Lower lobe of right lung (tissue), 2 donors: Measurements from ENCODE around the gene PRDM16. TPM values are rescaled to one million over a fixed set of nuclear protein-coding genes. Genes with fewer than 3 reads are reported as not detected.
A peak's percentile ranks its signal among the peaks of the same experiment; 100 is the strongest.

Experiments used
- ATAC-seq, 2 donors: fragments of 200-7000 bp; cut with Tn5 transposase; one replicate each; pipeline ENCODE4 v1.9.1; 2020 to 2022; ENCODE audit warnings: mild to moderate bottlenecking in 2 of 2, moderate library complexity in 2 of 2
- DNase-seq: peaks from one replicate; pipeline ENCODE4 v3.0.0-alpha.2; 2020
- H3K27ac ChIP-seq: fragments of 200-600 bp; one replicate; pipeline ENCODE4 v1.8.0; 2022
- H3K27me3 ChIP-seq: fragments of 200-600 bp; one replicate; pipeline ENCODE4 v1.8.0; 2022; ENCODE audit warnings: low read depth
- H3K36me3 ChIP-seq: fragments of 200-600 bp; one replicate; pipeline ENCODE4 v1.8.0; 2022; ENCODE audit warnings: mild to moderate bottlenecking
- H3K4me1 ChIP-seq: fragments of 200-600 bp; one replicate; pipeline ENCODE4 v1.8.0; 2022
- H3K4me3 ChIP-seq: fragments of 200-600 bp; one replicate; pipeline ENCODE4 v1.8.0; 2022; ENCODE audit warnings: mild to moderate bottlenecking
- H3K9me3 ChIP-seq: fragments of 200-600 bp; one replicate; pipeline ENCODE4 v1.8.0; 2022
- intact Hi-C: fragments of 100-400 bp; cut with DNase I; formaldehyde crosslinking; loops from one replicate; pipeline ENCODE4 v1.11.0; 2022
- total RNA-seq: library from RNA; stranded (reverse); fragmentation: NEBNext Ultra II Directional; extraction: Animal tissue kit (Norgen Biotek cat#: 25700); gene quantifications from one replicate; pipeline ENCODE4 v1.2.1, GENCODE V29; 2021
- TF ChIP-seq, protein P1 (sequence below): fragments of 200-600 bp; IDR thresholded peaks from one replicate; pipeline ENCODE4 v1.8.0; 2022; ENCODE audit warnings: antibody characterized with exemption, mild to moderate bottlenecking
- donor health status: DM: no; HTN: yes; CAD: no; lungs with severe emphysema.

Gene PRDM16
- total RNA-seq, 1 donor from 2014 or later = 19.2 TPM

DNA sequence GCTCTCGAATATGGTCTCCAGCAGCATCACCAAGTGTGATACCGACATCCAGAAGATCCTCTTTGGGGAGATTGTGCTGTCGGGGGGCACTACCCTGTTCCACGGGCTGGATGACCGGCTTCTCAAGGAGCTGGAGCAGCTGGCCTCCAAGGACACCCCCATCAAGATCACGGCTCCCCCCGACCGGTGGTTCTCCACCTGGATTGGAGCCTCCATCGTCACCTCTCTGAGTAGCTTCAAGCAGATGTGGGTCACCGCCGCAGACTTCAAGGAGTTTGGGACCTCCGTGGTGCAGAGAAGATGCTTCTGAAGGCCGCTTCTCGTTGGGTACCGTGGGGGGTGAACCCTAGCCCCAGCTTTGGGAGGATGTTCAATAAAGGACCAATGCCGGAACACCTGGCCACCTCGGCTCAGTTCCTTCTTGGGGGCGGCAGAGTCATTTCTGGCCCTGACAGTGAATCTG, 46.5 kb upstream of the PRDM16 start:
- Histone ChIP-seq H3K36me3 (no peaks in the 10 kb centered on the region), H3K27me3 (peaks cover 6% of the 10 kb centered on the region), H3K4me3 (no peak overlapping the region), H3K27ac (no peak overlapping the region), H3K9me3 (no peaks in the 10 kb centered on the region), H3K4me1 (no peaks in the 10 kb centered on the region)
- intact Hi-C loops = no loop called here
- TF ChIP-seq, protein P1, sequence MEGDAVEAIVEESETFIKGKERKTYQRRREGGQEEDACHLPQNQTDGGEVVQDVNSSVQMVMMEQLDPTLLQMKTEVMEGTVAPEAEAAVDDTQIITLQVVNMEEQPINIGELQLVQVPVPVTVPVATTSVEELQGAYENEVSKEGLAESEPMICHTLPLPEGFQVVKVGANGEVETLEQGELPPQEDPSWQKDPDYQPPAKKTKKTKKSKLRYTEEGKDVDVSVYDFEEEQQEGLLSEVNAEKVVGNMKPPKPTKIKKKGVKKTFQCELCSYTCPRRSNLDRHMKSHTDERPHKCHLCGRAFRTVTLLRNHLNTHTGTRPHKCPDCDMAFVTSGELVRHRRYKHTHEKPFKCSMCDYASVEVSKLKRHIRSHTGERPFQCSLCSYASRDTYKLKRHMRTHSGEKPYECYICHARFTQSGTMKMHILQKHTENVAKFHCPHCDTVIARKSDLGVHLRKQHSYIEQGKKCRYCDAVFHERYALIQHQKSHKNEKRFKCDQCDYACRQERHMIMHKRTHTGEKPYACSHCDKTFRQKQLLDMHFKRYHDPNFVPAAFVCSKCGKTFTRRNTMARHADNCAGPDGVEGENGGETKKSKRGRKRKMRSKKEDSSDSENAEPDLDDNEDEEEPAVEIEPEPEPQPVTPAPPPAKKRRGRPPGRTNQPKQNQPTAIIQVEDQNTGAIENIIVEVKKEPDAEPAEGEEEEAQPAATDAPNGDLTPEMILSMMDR = no peak
- DNase-seq (peak; percentile 40), ATAC-seq (no peak)

- H3K9me3 ChIP-seq = no peaks in the 10 kb centered on the region
- no peak for DNase-seq
- no peaks in the 10 kb centered on the region for H3K36me3 ChIP-seq
- H3K27me3 ChIP-seq = peaks cover 4% of the 10 kb centered on the region
- no peak overlapping the region for H3K4me3 ChIP-seq
- no peak overlapping the region for H3K27ac ChIP-seq
- TF ChIP-seq, protein P1 = no peak
- ATAC-seq = no peak
- intact Hi-C loops = no loop called here
- no peaks in the 10 kb centered on the region for H3K4me1 ChIP-seq
Observed at GRCh38 chr1:3022976-3023375, 46.0 kb upstream of the PRDM16 start.

- Histone ChIP-seq H3K27ac (no peak overlapping the region), H3K36me3 (no peaks in the 10 kb centered on the region), H3K9me3 (no peaks in the 10 kb centered on the region), H3K4me1 (no peaks in the 10 kb centered on the region), H3K27me3 (peaks cover 12% of the 10 kb centered on the region), H3K4me3 (no peak overlapping the region)
- intact Hi-C loops = no loop called here
- ATAC-seq (no peak), DNase-seq (no peak)
- TF ChIP-seq, protein P1 = no peak
Observed at GRCh38 chr1:3024019-3024418, 45.0 kb upstream of the PRDM16 start.

DNA sequence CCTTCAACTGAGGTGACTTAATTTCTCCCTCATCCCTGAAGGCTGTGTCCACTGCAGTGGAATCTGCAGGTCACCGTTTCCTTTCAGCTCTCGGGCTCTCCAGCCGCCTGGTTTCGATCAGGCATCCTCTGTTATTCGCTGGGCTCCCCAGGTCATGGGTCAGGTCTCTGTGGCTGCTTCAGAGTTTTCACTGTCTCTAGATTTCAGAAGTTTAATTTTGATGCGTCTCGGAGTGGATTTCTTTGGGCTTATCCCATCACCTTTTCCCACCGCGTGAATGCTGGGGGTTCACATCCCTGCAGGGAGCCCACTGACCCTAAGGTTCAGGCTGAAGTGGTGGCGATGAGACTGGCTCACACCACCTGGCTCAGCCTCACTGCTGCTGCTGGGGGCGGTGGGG, 44.4 kb upstream of the PRDM16 start:
- H3K4me1 ChIP-seq = no peaks in the 10 kb centered on the region
- ATAC-seq (no peak), DNase-seq (no peak)
- peaks cover 16% of the 10 kb centered on the region for H3K27me3 ChIP-seq
- no peak overlapping the region for H3K4me3 ChIP-seq
- H3K27ac ChIP-seq = no peak overlapping the region
- TF ChIP-seq, protein P1 = no peak
- intact Hi-C loops = no loop called here
- H3K9me3 ChIP-seq = no peaks in the 10 kb centered on the region
- no peaks in the 10 kb centered on the region for H3K36me3 ChIP-seq

DNA sequence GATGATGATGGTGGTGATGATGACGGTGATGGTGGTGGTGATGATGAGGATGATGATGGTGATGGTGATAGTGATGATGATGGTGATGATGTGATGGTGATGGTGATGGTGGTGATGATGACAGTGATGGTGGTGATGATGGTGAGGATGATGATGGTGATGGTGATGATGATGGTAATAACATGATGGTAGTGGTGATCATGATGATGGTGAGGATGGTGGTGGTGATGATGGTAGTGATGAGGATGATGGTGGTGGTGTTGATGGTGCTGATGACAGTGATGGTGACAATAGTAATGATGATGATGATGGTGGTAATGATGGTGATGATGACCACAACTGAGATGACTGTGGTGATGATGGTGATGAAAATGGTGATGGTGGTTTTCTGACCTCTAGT, 42.9 kb upstream of the PRDM16 start:
- H3K36me3 ChIP-seq = no peaks in the 10 kb centered on the region
- TF ChIP-seq, protein P1 = no peak
- intact Hi-C loops = no loop called here
- no peaks in the 10 kb centered on the region for H3K9me3 ChIP-seq
- H3K27ac ChIP-seq = no peak overlapping the region
- no peak overlapping the region for H3K4me3 ChIP-seq
- H3K4me1 ChIP-seq = no peaks in the 10 kb centered on the region
- peaks cover 25% of the 10 kb centered on the region for H3K27me3 ChIP-seq
- no peak for ATAC-seq
- DNase-seq = no peak
